HL-60 (cell line): ENCODE measurements around the gene PRPF38B.

Source experiments
- DNase-seq, 2 experiments: peaks; one replicate each; pipeline ENCODE4 v3.0.0-alpha.2; 2010 to 2020; ENCODE audit warnings: low read depth in 1 of 2, low spot score in 1 of 2
- H3K27ac ChIP-seq: fragments of 250-450 bp; sonication (Bioruptor Pico); replicated peaks from 2 replicates; pipeline ENCODE4 v1.5.1; 2020; ENCODE audit warnings: mild to moderate bottlenecking, moderate library complexity
- H3K27me3 ChIP-seq: fragments of 250-450 bp; sonication (Bioruptor Pico); 2 replicates; pipeline ENCODE4 v1.5.1; 2021; ENCODE audit warnings: mild to moderate bottlenecking, moderate library complexity; ENCODE audit not compliant: insufficient read depth, poor library complexity, severe bottlenecking
- H3K4me3 ChIP-seq: replicated peaks from 2 replicates; pipeline ENCODE4 v1.5.1; 2011; ENCODE audit warnings: mild to moderate bottlenecking, control low read depth, low read length; ENCODE audit not compliant: insufficient read depth
- GABPA ChIP-seq: IDR thresholded peaks from 2 replicates; pipeline ENCODE4 v1.6.1; 2012; ENCODE audit warnings: low read depth
- POLR2AphosphoS5 ChIP-seq: IDR thresholded peaks from 2 replicates; pipeline ENCODE4 v1.6.1; 2012; ENCODE audit warnings: low read depth
- REST ChIP-seq: IDR thresholded peaks from 2 replicates; pipeline ENCODE4 v1.6.1; 2012; ENCODE audit warnings: low read depth; ENCODE audit not compliant: insufficient replicate concordance
- SPI1 ChIP-seq: IDR thresholded peaks from 2 replicates; pipeline ENCODE4 v1.6.1; 2012; ENCODE audit warnings: low read depth, mild to moderate bottlenecking, borderline replicate concordance
- TF ChIP-seq, protein P1 (sequence below): IDR thresholded peaks from one replicate; pipeline ENCODE4 v1.5.1; 2011; ENCODE audit warnings: low read length, control low read depth, inconsistent platforms; ENCODE audit not compliant: insufficient read depth

Gene PRPF38B

GRCh38 chr1:108668777-108669176 is 23.3 kb upstream of the PRPF38B start:
- no peak overlapping the region for H3K4me3 ChIP-seq
- H3K27me3 ChIP-seq: no peaks in the 10 kb centered on the region
- no peak for DNase-seq
- no peak overlapping the region for H3K27ac ChIP-seq
- TF ChIP-seq, protein P1, sequence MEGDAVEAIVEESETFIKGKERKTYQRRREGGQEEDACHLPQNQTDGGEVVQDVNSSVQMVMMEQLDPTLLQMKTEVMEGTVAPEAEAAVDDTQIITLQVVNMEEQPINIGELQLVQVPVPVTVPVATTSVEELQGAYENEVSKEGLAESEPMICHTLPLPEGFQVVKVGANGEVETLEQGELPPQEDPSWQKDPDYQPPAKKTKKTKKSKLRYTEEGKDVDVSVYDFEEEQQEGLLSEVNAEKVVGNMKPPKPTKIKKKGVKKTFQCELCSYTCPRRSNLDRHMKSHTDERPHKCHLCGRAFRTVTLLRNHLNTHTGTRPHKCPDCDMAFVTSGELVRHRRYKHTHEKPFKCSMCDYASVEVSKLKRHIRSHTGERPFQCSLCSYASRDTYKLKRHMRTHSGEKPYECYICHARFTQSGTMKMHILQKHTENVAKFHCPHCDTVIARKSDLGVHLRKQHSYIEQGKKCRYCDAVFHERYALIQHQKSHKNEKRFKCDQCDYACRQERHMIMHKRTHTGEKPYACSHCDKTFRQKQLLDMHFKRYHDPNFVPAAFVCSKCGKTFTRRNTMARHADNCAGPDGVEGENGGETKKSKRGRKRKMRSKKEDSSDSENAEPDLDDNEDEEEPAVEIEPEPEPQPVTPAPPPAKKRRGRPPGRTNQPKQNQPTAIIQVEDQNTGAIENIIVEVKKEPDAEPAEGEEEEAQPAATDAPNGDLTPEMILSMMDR: no peak
- no peak for TF ChIP-seq REST
- no peak for TF ChIP-seq GABPA
- TF ChIP-seq POLR2AphosphoS5: no peak
- TF ChIP-seq SPI1: no peak

DNA sequence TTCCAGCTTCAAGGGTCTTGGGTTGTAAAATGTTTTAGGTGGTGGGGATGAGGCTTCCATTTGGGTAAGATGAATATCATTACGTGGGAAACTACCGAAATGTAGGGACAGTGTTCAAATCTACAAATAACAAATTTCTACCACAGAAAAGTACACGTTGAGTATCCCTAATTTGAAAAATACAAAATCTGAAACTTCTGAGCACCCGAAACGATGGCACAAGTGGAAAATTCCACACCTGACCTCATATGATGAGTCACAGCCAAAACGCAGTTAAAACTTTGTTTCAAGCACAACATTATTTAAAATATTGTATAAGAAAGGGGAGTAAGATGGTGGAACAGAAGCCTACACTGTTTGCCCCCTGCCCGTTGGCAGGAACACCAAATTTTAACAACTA is 22.4 kb upstream of the PRPF38B start:
- Histone ChIP-seq H3K27me3 (no peaks in the 10 kb centered on the region), H3K27ac (no peak overlapping the region), H3K4me3 (no peak overlapping the region)
- no peak for DNase-seq
- no peak for TF ChIP-seq POLR2AphosphoS5
- no peak for TF ChIP-seq REST
- TF ChIP-seq SPI1: no peak
- no peak for TF ChIP-seq GABPA
- TF ChIP-seq, protein P1: no peak

DNA sequence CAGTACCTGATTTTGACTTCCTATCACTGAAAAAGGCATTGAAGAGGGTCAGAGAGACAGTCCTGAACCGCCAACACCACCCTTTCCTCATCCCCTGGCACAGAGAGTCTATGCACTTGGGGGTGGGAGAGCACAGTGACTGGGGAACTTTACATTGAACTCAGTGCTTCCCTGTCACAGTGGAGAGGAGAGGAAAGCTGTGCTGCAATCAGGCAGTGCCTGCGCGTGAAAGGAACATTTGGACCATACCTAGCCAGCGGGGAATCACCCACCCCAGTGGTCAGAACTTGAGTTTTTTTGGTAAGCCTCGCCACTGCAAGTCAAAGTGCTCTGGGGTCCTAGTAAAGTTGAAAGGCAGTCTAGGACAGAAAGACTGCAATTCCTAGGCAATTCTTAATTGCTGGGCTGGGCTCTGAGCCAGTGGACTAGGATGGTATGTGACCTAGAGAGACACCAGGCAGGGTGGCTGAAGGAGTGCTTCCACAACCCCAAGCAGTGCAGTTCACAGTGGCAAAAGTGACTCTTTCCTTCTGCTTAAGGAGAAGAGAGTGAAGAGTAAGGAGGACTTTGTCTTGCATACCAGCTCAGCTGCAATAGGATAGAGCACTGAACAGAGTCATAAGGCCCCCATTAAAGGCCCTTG is 21.9 kb upstream of the PRPF38B start:
- H3K4me3 ChIP-seq: no peak overlapping the region
- no peak for DNase-seq
- H3K27ac ChIP-seq: no peak overlapping the region
- TF ChIP-seq REST: no peak
- TF ChIP-seq GABPA: no peak
- TF ChIP-seq, protein P1: no peak
- TF ChIP-seq POLR2AphosphoS5: no peak
- no peak for TF ChIP-seq SPI1
- no peaks in the 10 kb centered on the region for H3K27me3 ChIP-seq
